Fibroblast of lung (primary cell): Measurements from ENCODE around the gene IL18RAP.

Source experiments
- EZH2 ChIP-seq: IDR thresholded peaks from 2 replicates; pipeline ENCODE4 v1.5.1; 2012; ENCODE audit warnings: low read length, control low read depth, mild to moderate bottlenecking; ENCODE audit errors: missing control alignments
- TF ChIP-seq, protein P1 (sequence below), 2 donors: IDR thresholded peaks in 1 of 2; conservative IDR thresholded peaks in 1 of 2; 1 replicate in 1 of 2; 2 replicates in 1 of 2; pipeline ENCODE4 v1.5.1; 2011 to 2012; ENCODE audit warnings: low read length in 2 of 2, control low read depth in 1 of 2, inconsistent platforms in 1 of 2, low read depth in 1 of 2, mild to moderate bottlenecking in 1 of 2

GRCh38 chr2:102401456-102401855 lies 21.5 kb upstream of the IL18RAP start:
- TF ChIP-seq, protein P1, sequence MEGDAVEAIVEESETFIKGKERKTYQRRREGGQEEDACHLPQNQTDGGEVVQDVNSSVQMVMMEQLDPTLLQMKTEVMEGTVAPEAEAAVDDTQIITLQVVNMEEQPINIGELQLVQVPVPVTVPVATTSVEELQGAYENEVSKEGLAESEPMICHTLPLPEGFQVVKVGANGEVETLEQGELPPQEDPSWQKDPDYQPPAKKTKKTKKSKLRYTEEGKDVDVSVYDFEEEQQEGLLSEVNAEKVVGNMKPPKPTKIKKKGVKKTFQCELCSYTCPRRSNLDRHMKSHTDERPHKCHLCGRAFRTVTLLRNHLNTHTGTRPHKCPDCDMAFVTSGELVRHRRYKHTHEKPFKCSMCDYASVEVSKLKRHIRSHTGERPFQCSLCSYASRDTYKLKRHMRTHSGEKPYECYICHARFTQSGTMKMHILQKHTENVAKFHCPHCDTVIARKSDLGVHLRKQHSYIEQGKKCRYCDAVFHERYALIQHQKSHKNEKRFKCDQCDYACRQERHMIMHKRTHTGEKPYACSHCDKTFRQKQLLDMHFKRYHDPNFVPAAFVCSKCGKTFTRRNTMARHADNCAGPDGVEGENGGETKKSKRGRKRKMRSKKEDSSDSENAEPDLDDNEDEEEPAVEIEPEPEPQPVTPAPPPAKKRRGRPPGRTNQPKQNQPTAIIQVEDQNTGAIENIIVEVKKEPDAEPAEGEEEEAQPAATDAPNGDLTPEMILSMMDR (conservative IDR thresholded peaks at IDR 0.05 in 1 of 2, IDR thresholded peaks at IDR 0.05 in 1 of 2; ENCODE audit: low read depth in 1 of 2, low read length in 2 of 2), result no peak
- no peak for TF ChIP-seq EZH2
